ENCODE results near the gene ZNF487. TPM values are rescaled to one million over a fixed set of nuclear protein-coding genes. Genes with fewer than 3 reads are reported as not detected.

ZNF487 gene
- total RNA-seq, 1 donor from 2014 or later, result 2.0 TPM

DNA sequence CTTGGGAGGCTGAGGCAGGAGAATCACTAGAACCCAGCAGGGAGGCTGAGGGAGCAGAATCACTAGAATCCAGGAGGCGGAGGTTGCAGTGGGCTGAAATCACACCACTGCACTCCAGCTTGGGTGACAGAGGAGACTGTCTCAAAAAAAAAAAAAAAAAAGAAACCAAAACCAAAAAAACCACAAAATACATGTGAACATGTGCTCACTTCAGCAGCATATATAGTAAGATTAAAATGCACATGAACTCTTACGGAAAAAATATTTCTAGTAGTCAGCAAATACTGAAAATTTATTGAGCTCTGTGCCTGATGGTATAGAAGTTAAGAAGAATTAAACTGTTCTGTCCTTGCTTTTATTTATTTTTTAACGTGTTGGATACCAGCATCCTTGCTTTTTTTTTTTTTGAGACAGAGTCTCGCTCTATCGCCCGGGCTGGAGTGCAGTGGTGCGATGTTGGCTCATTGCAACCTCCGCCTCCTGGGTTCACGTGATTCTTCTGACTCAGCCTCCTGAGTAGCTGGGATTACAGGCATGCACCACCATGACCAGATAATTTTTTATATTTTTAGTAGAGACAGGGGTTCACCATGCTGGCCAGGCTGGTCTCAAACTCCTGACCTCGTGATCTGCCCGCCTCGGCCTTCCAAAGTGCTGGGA is 9.6 kb upstream of the ZNF487 start:
- no peaks in the 10 kb centered on the region for H3K79me2 ChIP-seq (ENCODE audit: low read depth)
- H3K4me1 ChIP-seq, result no peaks in the 10 kb centered on the region
- H3K9me3 Mint-ChIP-seq, result peaks cover 4% of the 10 kb centered on the region
- H3K9me3 ChIP-seq (ENCODE audit: low read depth), result no peaks in the 10 kb centered on the region
- H3K4me3 Mint-ChIP-seq, result no peak overlapping the region
- no peak overlapping the region for H3K9ac ChIP-seq
- no peak overlapping the region for H3K4me3 ChIP-seq
- H3K27me3 ChIP-seq, result no peaks in the 10 kb centered on the region
- peaks cover 5% of the 10 kb centered on the region for H3K27me3 Mint-ChIP-seq (ENCODE audit: insufficient read depth, low read depth)
- H4K20me1 ChIP-seq (ENCODE audit: low read depth), result no peaks in the 10 kb centered on the region
- H2AFZ ChIP-seq (replicated peaks), result no peak overlapping the region
- H3K27ac Mint-ChIP-seq, result no peak overlapping the region
- no peaks in the 10 kb centered on the region for H3F3A ChIP-seq (ENCODE audit: low read depth)
- peaks cover 5% of the 10 kb centered on the region for H3K4me1 Mint-ChIP-seq
- no peak overlapping the region for H3K27ac ChIP-seq
- no peaks in the 10 kb centered on the region for H3K36me3 Mint-ChIP-seq
- no peaks in the 10 kb centered on the region for H3K36me3 ChIP-seq
- DNase-seq (ENCODE audit: low spot score), result no peak
- no peak overlapping the region for H3K4me2 ChIP-seq
- no peak for TF ChIP-seq EZH2phosphoT487 (IDR thresholded peaks at IDR 0.05)
- no peak for TF ChIP-seq EZH2 (IDR thresholded peaks at IDR 0.05)
- TF ChIP-seq, protein P1, sequence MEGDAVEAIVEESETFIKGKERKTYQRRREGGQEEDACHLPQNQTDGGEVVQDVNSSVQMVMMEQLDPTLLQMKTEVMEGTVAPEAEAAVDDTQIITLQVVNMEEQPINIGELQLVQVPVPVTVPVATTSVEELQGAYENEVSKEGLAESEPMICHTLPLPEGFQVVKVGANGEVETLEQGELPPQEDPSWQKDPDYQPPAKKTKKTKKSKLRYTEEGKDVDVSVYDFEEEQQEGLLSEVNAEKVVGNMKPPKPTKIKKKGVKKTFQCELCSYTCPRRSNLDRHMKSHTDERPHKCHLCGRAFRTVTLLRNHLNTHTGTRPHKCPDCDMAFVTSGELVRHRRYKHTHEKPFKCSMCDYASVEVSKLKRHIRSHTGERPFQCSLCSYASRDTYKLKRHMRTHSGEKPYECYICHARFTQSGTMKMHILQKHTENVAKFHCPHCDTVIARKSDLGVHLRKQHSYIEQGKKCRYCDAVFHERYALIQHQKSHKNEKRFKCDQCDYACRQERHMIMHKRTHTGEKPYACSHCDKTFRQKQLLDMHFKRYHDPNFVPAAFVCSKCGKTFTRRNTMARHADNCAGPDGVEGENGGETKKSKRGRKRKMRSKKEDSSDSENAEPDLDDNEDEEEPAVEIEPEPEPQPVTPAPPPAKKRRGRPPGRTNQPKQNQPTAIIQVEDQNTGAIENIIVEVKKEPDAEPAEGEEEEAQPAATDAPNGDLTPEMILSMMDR (IDR thresholded peaks at IDR 0.05), result no peak

DNA sequence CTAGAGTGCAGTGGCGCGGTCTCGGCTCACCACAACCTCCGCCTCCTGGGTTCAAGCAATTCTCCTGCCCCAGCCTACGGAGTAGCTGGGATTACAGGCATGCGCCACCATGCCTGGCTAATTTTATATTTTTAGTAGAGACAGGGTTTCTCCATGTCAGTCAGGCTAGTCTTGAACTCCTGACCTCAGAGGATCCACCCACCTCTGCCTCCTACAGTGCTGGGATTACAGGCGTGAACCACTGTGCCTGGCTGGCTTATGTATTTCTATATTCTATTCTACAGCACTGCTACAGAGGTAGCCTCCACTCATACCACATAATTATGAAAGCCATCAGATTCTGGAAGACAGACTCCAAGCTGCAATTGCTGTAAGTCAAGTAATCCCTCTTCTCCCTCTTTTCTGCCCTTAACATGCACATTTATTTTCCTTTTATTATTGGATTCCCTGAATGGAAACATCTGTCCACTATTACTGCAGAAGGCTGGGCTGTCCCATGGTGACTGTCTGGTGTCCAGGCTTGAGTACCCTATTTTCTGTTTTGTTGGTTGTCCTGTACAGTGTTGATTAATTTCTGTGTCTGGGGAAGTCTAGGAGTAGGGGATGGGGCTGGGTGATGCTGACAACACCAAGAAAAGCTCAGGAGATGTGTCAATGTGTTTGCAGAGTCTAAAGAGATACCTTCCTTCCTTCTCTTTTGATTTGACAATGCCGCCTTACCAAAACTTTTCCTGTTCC is 5.8 kb upstream of the ZNF487 start:
- Histone ChIP-seq H4K20me1 (ENCODE audit: low read depth) (no peaks in the 10 kb centered on the region), H3K4me3 (no peak overlapping the region), H3K79me2 (ENCODE audit: low read depth) (peaks cover 4% of the 10 kb centered on the region), H3K4me2 (no peak overlapping the region), H3F3A (ENCODE audit: low read depth) (no peaks in the 10 kb centered on the region), H3K4me1 (no peaks in the 10 kb centered on the region), H3K36me3 (no peaks in the 10 kb centered on the region), H3K27me3 (no peaks in the 10 kb centered on the region), H3K9me3 (ENCODE audit: low read depth) (no peaks in the 10 kb centered on the region), H3K27ac (no peak overlapping the region), H3K9ac (no peak overlapping the region), H2AFZ (replicated peaks) (no peak overlapping the region)
- DNase-seq (ENCODE audit: low spot score), result no peak
- TF ChIP-seq EZH2 (IDR thresholded peaks at IDR 0.05) (no peak), EZH2phosphoT487 (IDR thresholded peaks at IDR 0.05) (no peak)
- TF ChIP-seq, protein P1 (IDR thresholded peaks at IDR 0.05), result no peak
- H3K36me3 Mint-ChIP-seq, result peaks cover 4% of the 10 kb centered on the region
- no peaks in the 10 kb centered on the region for H3K9me3 Mint-ChIP-seq
- H3K4me3 Mint-ChIP-seq, result no peak overlapping the region
- H3K27ac Mint-ChIP-seq, result no peak overlapping the region
- H3K4me1 Mint-ChIP-seq, result peaks cover 7% of the 10 kb centered on the region
- H3K27me3 Mint-ChIP-seq (ENCODE audit: insufficient read depth, low read depth), result peaks cover 2% of the 10 kb centered on the region

DNA sequence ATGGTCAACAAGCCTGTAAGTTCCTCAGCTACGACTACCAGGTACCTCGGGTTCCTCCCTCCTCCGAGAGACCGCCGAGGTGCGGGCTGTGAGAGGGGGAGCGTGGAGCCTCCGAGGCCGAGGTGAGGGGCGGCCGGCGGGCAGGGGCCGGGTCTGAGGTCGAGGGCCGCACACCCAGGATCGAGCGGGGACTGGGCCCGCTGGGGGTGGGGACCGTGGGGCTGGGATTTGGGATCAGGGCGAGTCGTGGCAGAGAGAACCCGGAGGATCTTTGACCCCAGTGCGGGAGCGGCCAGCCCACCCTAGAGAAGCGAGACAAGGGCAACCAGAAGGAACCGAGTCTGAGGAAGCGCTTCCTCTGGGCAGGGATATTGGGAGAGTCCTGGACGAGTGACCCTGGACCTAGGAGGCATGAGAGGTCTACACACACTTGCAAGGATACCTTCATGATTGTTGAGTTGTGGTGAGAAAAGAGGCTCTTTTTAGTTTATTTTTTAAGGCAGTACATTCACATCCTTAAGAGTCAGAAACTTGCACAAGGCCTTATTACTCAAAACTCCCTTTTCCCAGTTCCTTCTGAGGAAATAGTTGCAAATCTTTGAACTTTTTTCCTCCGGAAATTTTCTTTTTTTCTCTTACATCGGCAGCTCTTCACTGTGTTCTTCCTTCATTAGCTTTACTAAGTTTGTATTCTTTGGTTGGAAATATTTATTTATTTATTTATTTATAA is 395 bp downstream of the ZNF487 start:
- peaks cover 4% of the 10 kb centered on the region for H3K79me2 ChIP-seq (ENCODE audit: low read depth)
- TF ChIP-seq, protein P1 (IDR thresholded peaks at IDR 0.05), result no peak
- TF ChIP-seq EZH2phosphoT487 (IDR thresholded peaks at IDR 0.05) (no peak), EZH2 (IDR thresholded peaks at IDR 0.05) (no peak)
- H3K27ac ChIP-seq, result no peak overlapping the region
- H3K9ac ChIP-seq, result no peak overlapping the region
- H3K4me3 Mint-ChIP-seq, result peak overlapping the region; percentile 97
- H3K9me3 Mint-ChIP-seq, result peaks cover 3% of the 10 kb centered on the region
- peak overlapping the region; percentile 99 for H2AFZ ChIP-seq (replicated peaks)
- H3K9me3 ChIP-seq (ENCODE audit: low read depth), result no peaks in the 10 kb centered on the region
- no peaks in the 10 kb centered on the region for H3K4me1 ChIP-seq
- peaks cover 13% of the 10 kb centered on the region for H3K4me1 Mint-ChIP-seq
- H4K20me1 ChIP-seq (ENCODE audit: low read depth), result no peaks in the 10 kb centered on the region
- peaks cover 9% of the 10 kb centered on the region for H3K36me3 Mint-ChIP-seq
- peaks cover 3% of the 10 kb centered on the region for H3F3A ChIP-seq (ENCODE audit: low read depth)
- no peak for DNase-seq (ENCODE audit: low spot score)
- no peaks in the 10 kb centered on the region for H3K27me3 Mint-ChIP-seq (ENCODE audit: insufficient read depth, low read depth)
- H3K27me3 ChIP-seq, result peaks cover 9% of the 10 kb centered on the region
- peak overlapping the region; percentile 75 for H3K4me3 ChIP-seq
- H3K4me2 ChIP-seq, result peak overlapping the region; percentile 91
- H3K27ac Mint-ChIP-seq, result peak overlapping the region; percentile 88
- no peaks in the 10 kb centered on the region for H3K36me3 ChIP-seq

Measured in neural progenitor cell (in vitro differentiated cells).